Measurements from ENCODE around the gene ZGPAT.

Gene ZGPAT

DNA sequence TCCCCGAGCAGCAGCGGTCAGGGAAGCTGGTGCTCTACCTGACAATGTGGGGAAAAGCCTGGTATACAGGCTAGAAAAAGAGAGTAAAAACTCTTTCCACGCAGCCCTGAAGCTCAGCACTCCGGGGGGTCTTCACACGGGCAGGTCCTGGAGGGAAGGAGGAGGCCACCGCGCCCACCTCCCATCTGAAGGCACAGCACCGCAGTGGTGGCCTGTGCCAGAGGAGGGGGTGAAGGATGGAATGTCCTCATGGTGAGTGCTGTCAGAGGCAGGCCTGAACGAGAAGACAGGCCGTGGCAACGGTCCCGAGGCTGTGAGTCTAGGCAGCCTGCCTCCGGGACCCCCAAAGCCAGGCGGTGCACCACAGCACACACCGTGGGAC, 37.6 kb downstream of the ZGPAT start:
- no peak for DNase-seq

DNA sequence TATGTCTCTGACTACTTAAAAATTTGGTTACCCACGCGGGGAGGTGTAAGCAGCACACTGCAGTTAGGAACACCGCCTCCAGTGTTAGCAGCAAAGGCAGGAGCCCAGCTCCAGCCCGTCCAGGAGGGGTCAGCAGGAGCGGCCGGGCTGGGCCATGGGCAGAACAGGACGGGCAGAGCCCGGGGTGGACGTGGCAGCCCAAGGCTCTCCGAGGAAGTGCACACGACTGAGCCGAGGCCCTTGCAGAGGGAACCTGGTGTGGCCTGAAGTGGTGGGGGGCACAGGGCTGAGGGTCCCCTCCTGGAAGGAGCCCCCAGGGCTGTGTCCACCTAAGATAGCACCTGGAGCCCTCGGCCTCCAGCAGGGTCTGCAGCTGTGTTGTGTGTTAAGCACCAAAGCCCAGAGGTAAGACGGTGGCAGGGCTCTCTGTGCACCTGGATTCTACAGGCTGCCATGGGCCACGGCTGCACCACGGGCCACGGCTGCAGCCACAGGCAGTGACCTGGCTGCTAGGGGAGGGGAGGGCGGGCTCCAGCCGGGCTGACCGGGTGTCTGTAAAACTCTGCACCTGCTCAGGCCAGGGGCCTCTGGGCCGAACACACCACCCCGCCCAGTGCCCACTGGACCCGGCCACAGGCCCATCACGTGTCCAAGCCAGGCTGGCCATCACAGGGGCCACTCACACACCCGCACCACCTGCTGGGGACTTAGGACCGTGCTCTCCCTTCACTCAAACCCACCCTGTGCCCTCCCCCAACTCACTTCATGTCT, 38.3 kb downstream of the ZGPAT start:
- DNase-seq: no peak

- no peak for DNase-seq
These were observed 39.0 kb downstream of the ZGPAT start for GRCh38 chr20:63746751-63747315.

- DNase-seq: no peak
These were observed 39.8 kb downstream of the ZGPAT start for GRCh38 chr20:63747622-63748069.

GRCh38 chr20:63748070-63748933, 40.5 kb downstream of the ZGPAT start:
- no peak for DNase-seq

- DNase-seq: no peak
These were observed 41.1 kb downstream of the ZGPAT start for GRCh38 chr20:63748934-63749270.

GRCh38 chr20:63749597-63750508, 42.0 kb downstream of the ZGPAT start:
- DNase-seq: no peak

DNA sequence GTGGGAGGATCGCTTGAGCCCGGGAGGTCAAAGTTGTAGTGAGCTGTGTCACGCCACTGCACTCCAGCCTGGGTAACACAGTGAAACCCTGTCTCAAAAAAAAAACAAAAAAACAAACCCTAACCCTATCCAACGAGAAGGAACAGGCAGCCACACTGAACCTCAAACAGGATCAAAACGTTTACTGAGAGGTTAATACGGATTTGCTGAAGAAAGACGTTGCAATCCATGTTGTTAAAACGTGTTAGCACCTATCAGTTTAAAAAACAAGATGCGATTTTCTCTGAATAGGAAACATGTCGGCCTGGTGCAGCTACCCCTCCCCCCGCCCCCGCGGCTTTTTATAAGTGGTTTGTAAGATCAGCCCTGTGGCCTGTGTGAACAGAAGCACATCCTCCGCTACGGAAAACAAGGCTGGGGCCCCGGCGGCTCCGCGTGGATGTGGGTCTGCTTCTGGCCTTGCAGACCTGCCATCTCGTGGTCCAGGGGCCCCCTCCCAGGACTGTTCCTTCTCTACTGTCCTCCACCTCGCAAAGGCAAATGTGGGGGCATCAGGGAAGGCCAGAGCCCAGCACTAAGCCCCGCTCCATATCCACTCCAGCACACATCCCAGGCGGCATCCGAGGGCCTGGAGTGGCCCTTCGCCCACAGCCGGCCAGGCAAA, 43.1 kb downstream of the ZGPAT start:
- no peak for DNase-seq

DNA sequence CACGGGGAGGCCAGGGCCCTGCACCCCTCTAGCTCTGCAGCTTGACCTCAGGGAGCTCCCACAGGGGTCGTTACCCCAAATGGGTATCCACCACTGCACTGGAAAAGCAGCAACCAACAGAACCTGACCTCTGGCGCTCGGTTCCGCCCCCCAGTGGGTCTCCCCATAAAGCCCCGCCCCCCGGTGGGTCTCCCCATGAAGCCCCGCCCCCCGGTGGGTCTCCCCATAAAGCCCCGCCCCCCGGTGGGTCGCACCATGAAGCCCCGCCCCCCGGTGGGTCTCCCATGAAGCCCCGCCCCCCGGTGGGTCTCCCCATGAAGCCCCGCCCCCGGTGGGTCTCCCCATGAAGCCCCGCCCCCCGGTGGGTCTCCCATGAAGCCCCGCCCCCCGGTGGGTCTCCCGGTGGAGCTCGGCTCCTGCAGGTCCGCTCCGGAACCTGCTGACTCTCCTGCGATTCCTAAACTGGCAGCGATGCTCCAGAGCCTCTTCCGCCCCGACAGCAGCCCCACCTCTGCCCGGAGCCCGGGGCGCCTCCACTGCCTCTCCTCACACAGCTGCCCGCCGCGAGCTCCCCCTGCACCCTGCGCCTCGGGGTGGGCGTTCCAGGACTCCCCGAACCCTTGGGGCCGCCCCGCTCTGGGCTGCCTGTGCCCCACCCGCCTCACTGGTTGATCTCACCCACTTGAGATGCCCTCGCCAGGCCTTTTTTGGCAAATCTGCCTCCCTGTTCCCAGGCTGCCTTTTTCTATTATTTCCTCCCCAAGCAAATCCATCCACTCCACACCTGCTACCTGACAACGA, 43.8 kb downstream of the ZGPAT start:
- DNase-seq: no peak

GRCh38 chr20:63752411-63753101, 44.7 kb downstream of the ZGPAT start:
- no peak for DNase-seq

- DNase-seq: no peak
These were observed 45.5 kb downstream of the ZGPAT start for GRCh38 chr20:63753381-63753780.

- no peak for DNase-seq
These were observed 46.2 kb downstream of the ZGPAT start for GRCh38 chr20:63754008-63754407.

- DNase-seq: no peak
These were observed 48.3 kb downstream of the ZGPAT start for GRCh38 chr20:63755933-63756647.

- no peak for DNase-seq
These were observed 48.8 kb downstream of the ZGPAT start for GRCh38 chr20:63756648-63756991.

DNA sequence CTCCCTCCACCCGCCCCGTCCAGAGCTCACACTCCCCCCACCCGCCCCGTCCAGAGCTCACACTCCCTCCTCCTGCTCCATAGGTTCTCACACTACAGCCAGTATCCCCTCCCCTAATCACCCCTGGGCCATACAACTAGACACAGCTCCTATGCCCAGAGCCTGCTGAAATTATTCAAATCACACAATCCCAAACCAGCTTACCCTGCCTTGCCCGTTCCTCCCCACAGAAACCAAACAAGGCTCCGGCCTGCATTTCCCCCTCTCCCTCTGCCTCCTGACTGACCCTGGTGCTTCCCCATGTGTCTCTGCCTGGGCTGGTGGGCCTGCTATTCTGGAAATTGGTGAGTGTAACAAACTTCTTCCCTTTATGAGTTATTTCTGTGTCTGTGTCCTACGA, 50.3 kb downstream of the ZGPAT start:
- DNase-seq: no peak

DNA sequence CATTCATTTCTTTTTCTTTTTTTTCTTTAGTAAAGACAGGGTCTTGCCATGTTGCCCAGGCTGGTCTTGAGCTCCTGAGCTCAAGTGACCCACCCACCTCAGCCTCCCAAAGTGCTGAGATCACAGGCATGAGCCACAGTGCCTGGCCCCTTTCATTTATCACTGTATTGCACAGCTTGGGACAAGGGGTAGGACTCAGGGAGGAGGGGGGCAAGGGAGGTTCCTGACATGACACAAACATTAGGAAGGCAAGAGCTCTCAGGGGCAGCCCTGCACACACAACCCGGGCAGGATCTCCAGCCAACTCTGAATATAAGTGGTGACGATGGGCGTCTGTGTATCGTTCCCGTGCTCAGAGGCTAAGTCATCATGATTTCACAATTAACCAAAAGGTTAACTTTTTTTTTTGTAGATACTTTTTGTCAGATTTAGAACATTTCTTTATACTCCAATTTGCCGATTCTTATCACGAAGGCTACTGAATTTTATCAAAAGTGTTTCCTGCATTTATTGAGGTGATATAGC, 51.6 kb downstream of the ZGPAT start:
- DNase-seq: no peak

GRCh38 chr20:63765082-63765873, 57.4 kb downstream of the ZGPAT start:
- no peak for DNase-seq

DNA sequence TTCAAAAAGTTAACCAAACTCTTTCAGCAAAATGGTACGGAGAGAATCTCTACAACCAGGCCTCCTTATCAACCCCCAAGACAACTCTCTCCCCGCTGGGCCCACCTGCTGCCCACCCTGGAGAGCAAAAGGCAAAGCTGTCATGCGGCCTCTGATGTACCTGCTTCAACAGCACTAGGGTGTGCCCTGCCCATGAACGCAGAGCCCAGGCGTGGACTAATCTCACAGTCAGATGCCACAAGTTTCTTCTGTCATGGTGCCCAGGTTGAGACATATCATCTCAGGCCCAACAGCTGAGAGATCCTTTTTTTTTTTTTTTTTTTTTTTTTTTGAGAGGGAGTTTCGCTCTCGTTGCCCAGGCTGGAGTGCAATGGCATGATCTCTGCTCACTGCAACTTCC, 58.1 kb downstream of the ZGPAT start:
- no peak for DNase-seq
